Upper lobe of right lung (tissue), 1 donor: ENCODE data around the gene MARVELD3. TPM values are rescaled to one million over a fixed set of nuclear protein-coding genes. Genes with fewer than 3 reads are reported as not detected.

ENCODE experiments used
- ATAC-seq: fragments of 200-7000 bp; cut with Tn5 transposase; one replicate; pipeline ENCODE4 v1.9.1; 2020; ENCODE audit warnings: mild to moderate bottlenecking, moderate library complexity
- DNase-seq: peaks from one replicate; pipeline ENCODE4 v3.0.0-alpha.2; 2020
- H3K27ac ChIP-seq: fragments of 200-600 bp; one replicate; pipeline ENCODE4 v1.8.0; 2022
- H3K27me3 ChIP-seq: fragments of 200-600 bp; one replicate; pipeline ENCODE4 v1.8.0; 2022; ENCODE audit warnings: mild to moderate bottlenecking
- H3K36me3 ChIP-seq: fragments of 200-600 bp; one replicate; pipeline ENCODE4 v1.8.0; 2022
- H3K4me1 ChIP-seq: fragments of 200-600 bp; one replicate; pipeline ENCODE4 v1.8.0; 2022
- H3K4me3 ChIP-seq: fragments of 200-600 bp; one replicate; pipeline ENCODE4 v1.8.0; 2022; ENCODE audit warnings: mild to moderate bottlenecking
- H3K9me3 ChIP-seq: fragments of 200-600 bp; one replicate; pipeline ENCODE4 v1.8.0; 2022
- intact Hi-C: fragments of 100-400 bp; cut with DNase I; formaldehyde crosslinking; loops from one replicate; pipeline ENCODE4 v1.11.0; 2022
- total RNA-seq: library from RNA; stranded (reverse); fragmentation: NEBNext Ultra II Directional; extraction: Animal tissue kit (Norgen Biotek cat#: 25700); gene quantifications from one replicate; pipeline ENCODE4 v1.2.1, GENCODE V29; 2021
- TF ChIP-seq, protein P1 (sequence below): fragments of 200-600 bp; IDR thresholded peaks from one replicate; pipeline ENCODE4 v1.8.0; 2022; ENCODE audit warnings: antibody characterized with exemption
- donor health status: DM: no; HTN: yes; CAD: no; lungs with severe emphysema.

The MARVELD3 gene
- total RNA-seq, 1 donor from 2014 or later, result 6.9 TPM

DNA sequence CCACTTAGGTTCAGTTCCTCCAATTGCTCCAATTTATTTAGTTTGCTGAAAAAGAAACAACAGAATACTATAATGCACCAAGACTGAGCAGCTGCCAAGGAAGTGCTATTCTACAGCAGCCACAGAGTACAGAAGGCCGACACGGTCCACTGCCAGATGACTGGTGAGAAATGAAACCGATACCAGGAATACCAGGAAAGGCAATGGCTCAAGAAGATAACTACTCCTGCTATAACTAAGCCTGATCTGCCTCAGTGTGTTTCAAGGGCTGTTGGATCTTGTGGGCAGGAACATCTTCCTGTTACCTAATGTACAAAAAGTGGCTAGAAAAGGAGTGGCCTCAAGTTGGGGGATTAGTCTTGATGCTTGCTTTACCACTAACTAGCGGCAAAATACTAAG is 32.8 kb downstream of the MARVELD3 start:
- ATAC-seq (no peak), DNase-seq (no peak)
- H3K27me3 ChIP-seq, result no peaks in the 10 kb centered on the region
- H3K27ac ChIP-seq, result no peak overlapping the region
- no peaks in the 10 kb centered on the region for H3K4me1 ChIP-seq
- no peaks in the 10 kb centered on the region for H3K9me3 ChIP-seq
- H3K4me3 ChIP-seq, result no peak overlapping the region
- TF ChIP-seq, protein P1, sequence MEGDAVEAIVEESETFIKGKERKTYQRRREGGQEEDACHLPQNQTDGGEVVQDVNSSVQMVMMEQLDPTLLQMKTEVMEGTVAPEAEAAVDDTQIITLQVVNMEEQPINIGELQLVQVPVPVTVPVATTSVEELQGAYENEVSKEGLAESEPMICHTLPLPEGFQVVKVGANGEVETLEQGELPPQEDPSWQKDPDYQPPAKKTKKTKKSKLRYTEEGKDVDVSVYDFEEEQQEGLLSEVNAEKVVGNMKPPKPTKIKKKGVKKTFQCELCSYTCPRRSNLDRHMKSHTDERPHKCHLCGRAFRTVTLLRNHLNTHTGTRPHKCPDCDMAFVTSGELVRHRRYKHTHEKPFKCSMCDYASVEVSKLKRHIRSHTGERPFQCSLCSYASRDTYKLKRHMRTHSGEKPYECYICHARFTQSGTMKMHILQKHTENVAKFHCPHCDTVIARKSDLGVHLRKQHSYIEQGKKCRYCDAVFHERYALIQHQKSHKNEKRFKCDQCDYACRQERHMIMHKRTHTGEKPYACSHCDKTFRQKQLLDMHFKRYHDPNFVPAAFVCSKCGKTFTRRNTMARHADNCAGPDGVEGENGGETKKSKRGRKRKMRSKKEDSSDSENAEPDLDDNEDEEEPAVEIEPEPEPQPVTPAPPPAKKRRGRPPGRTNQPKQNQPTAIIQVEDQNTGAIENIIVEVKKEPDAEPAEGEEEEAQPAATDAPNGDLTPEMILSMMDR, result no peak
- intact Hi-C loops, result no loop called here
- H3K36me3 ChIP-seq, result peaks cover 61% of the 10 kb centered on the region

DNA sequence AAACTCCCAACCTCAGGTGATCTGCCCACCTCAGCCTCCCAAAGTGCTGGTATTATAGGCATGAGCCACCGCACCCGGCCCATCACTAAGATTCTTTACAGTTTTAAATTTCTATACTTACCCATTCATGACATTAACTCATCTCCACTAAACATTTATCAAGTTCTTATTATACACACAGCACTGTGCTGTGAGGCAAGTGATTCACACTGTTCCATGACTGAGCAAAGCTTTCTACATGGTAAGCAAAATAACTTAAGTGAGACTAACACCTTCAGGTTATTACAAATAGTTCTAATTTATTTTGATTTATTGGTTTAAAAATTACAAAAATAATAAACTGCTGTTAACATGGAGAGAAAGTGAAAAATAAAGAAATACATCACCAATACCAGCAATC is 33.5 kb downstream of the MARVELD3 start:
- no peak for ATAC-seq
- Histone ChIP-seq H3K4me1 (no peaks in the 10 kb centered on the region), H3K27me3 (no peaks in the 10 kb centered on the region), H3K27ac (no peak overlapping the region), H3K36me3 (peaks cover 61% of the 10 kb centered on the region), H3K9me3 (no peaks in the 10 kb centered on the region), H3K4me3 (no peak overlapping the region)
- no peak for DNase-seq
- TF ChIP-seq, protein P1, result no peak
- intact Hi-C loops, result no loop called here

DNA sequence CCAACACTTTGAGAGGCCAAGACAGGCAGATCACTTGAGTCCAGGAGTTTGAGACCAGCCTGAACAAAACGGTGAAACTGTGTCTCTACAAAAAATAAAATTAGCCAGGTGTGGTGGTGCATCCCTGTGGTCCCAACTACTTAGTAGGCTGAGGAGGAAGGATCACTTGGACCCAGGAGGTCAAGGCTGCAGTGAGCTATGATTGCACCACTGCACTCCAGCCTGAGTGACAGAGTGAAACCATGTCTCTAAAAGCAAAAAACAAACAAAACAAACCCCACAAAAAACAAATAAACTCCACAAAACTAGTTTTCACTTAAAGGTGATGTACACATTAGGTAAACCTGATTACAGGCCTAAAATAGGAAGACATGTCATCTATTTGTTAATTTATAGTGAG is 40.3 kb downstream of the MARVELD3 start:
- H3K36me3 ChIP-seq, result peaks cover 60% of the 10 kb centered on the region
- intact Hi-C loops, result no loop called here
- TF ChIP-seq, protein P1, result no peak
- no peaks in the 10 kb centered on the region for H3K4me1 ChIP-seq
- no peak overlapping the region for H3K27ac ChIP-seq
- no peak overlapping the region for H3K4me3 ChIP-seq
- ATAC-seq (no peak), DNase-seq (no peak)
- H3K9me3 ChIP-seq, result no peaks in the 10 kb centered on the region
- H3K27me3 ChIP-seq, result no peaks in the 10 kb centered on the region

DNA sequence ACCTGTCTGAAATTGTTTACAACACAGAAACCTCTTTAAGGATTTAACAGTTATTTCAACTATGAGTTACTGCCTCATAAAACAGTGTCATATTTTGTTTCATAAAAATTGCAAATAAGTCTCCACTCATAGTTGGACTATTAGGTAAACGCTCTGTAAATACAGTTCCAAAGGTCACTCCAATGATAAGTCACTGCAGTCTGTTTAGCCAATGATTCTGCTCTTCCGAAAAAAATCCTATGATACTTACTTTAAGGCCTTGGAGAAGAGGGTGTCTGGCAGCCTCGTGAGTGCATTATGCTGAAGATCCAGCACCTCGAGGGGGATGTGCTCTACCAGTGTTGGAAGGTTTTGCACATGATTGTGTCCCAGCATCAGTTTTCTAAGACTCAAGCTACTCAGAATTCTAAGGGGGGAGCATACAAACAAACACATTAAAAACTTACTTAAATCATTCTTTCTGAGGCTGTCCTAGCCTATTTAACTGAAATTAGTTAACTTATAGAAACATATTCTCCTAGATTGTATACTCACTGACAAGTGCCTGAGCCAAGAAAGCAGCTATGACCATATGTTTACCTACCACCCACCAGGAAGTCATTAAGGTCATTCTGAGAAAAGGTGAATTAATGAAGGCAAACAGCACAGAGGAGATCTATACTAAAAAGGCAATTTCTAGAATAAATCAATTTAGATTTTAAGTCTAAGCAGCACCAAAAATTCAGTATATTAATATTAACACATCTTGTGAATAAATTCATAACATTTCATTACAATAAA is 41.1 kb downstream of the MARVELD3 start:
- intact Hi-C loops, result no loop called here
- no peaks in the 10 kb centered on the region for H3K27me3 ChIP-seq
- no peak for ATAC-seq
- H3K27ac ChIP-seq, result no peak overlapping the region
- peaks cover 59% of the 10 kb centered on the region for H3K36me3 ChIP-seq
- no peak overlapping the region for H3K4me3 ChIP-seq
- no peaks in the 10 kb centered on the region for H3K9me3 ChIP-seq
- H3K4me1 ChIP-seq, result no peaks in the 10 kb centered on the region
- no peak for DNase-seq
- TF ChIP-seq, protein P1, result no peak

- Histone ChIP-seq H3K36me3 (peaks cover 41% of the 10 kb centered on the region), H3K4me1 (no peaks in the 10 kb centered on the region), H3K4me3 (no peak overlapping the region), H3K27me3 (no peaks in the 10 kb centered on the region), H3K27ac (no peak overlapping the region), H3K9me3 (no peaks in the 10 kb centered on the region)
- DNase-seq (no peak), ATAC-seq (no peak)
- intact Hi-C loops, result no loop called here
- TF ChIP-seq, protein P1, result no peak
Observed at GRCh38 chr16:71669926-71670536, 44.0 kb downstream of the MARVELD3 start.
